HG02938 (cell line): ENCODE results near the gene CFAP65.

Source experiments
- ATAC-seq: cut with Tn5 transposase; IDR thresholded peaks from one replicate; pipeline ENCODE4 v1.9.1; 2021; ENCODE audit warnings: mild to moderate bottlenecking, moderate library complexity; ENCODE audit not compliant: unreplicated experiment

The CFAP65 gene

GRCh38 chr2:218979846-218980734 lies 61.2 kb downstream of the CFAP65 start:
- peak; percentile 82 for ATAC-seq

DNA sequence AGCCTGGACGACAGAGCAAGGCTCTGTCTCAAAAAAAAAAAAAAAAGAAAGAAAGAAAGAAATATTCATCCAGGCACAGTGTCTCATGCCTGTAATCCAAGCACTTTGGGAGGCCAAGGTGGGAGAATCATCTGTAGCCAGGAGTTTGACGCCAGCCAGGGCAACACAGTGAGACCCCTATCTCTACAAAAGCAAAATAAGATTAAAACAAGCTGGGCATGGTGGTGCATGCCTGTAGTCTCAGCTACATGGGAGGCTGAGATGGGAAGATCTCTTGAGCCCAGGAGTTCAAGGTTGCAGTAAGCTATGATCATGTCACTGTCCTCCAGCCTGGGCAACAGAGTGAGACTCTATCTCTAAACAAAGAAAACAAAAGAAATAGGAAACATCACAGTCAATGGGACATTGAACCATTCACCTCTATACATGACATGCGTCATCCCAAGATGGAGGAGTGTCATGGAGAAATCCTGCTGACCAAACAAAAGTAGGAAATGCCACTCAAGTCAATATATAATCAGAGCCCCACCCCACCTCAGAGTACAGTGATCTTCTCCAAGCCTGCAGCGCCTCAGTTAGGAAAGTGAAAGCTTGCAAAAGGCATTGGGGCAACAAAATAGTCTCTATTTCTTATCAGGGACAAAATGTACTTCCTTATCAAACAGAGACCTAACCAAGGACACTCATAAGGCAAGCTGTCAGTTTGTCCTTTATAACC lies 66.1 kb downstream of the CFAP65 start:
- ATAC-seq: no peak

DNA sequence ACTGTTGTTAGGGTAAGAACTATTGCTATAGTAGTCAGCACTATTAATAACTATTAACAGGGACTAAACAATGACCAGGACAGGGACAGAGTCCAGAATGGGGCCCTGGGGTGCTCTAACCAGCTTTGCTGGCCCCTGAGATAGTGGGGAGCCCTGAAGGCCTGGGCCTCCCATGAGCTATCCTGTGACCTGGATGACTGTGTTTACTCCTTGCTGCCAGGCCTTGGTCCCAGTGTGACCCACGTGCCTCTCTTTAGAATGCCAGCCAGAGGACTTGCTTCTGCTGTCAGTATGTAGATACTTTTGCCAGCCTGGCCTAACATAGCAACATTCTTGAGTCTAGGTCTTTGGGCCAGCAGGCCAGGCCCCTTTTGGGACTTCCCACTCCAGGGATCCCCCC lies 70.4 kb downstream of the CFAP65 start:
- ATAC-seq: no peak

GRCh38 chr2:218964041-218964771 lies 77.1 kb downstream of the CFAP65 start:
- ATAC-seq: no peak

DNA sequence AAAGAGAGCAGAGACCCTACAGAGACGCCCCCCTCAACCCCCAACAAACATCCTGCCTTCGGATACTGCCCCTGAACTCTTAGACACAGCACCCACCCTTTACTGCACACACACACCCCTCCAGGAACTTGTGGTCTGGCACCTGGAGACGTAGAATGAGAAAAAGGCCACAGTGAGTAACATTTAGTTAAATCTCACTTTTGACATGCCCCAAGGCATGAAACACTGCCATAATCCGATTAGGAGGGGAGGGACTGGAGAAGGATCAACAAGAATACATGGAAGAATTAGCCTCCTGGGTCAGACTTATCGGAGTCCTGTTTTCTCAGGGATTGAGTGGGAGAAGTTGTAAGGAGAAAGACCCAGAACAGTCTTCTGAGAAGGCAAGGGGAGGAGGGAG lies 77.7 kb downstream of the CFAP65 start:
- no peak for ATAC-seq

- ATAC-seq: no peak
Measured at GRCh38 chr2:218962859-218963492, 78.3 kb downstream of the CFAP65 start.

DNA sequence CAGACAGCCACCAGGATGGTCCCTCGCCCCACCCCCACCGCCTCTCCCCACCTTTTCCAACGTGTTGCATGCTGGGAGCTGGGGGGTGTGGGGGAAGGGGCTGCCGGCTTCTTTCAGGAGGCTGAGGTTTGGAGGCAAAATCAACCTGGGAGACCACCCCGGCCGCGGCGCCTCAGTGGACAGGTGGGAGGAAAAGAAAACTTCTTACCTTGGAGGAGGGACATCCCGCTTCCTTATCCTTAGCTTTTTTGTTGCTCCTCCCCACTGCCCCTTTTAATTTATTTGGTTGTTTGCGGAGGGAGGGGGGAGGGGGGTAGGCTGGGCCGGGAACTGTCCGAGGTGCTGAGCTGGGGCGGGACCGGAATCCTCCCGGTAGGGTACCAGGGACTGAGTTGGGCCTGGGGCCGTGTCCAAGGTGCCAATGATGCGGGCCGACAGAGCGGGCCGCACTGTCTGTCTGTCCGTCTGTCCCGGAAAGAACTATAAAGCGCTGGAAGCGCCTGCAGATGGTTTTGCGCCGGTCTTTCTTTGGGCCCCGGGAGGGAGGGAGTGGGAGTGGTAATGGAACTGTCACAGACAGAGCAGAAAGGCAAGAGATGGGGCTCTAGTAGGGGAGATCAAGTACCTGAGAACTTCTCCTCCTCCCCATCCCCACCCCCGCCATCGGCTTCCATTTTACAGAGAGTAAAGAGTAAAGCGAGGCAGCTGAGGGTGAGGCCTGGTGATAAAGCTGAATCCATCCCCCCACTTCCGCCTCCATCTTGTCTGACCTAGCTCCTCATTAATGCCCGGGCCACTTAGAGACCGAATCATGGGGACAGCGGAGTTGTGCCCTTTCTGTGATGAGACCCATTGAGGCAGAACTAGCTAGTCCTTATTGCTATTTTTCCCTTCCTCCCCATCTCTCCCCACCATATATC lies 79.4 kb downstream of the CFAP65 start:
- ATAC-seq: no peak

GRCh38 chr2:218961229-218961628 lies 80.1 kb downstream of the CFAP65 start:
- ATAC-seq: no peak

- no peak for ATAC-seq
Measured at GRCh38 chr2:218960309-218961165, 80.8 kb downstream of the CFAP65 start.

DNA sequence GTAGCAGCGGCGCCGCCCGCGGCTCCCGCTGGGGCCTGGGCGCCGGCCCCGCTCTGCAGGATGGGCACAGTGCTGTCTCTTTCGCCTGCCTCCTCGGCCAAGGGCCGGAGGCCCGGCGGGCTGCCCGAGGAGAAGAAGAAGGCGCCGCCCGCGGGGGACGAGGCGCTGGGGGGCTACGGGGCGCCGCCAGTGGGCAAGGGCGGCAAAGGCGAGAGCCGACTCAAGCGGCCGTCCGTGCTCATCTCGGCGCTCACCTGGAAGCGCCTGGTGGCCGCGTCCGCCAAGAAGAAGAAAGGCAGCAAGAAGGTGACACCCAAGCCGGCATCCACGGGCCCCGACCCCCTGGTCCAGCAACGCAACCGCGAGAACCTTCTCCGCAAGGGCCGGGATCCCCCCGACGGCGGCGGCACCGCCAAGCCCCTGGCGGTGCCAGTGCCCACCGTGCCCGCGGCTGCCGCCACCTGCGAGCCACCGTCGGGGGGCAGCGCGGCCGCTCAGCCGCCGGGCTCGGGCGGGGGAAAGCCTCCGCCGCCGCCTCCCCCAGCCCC lies 81.5 kb downstream of the CFAP65 start:
- no peak for ATAC-seq

GRCh38 chr2:218959141-218959731 lies 82.1 kb downstream of the CFAP65 start, which contains the start of gene CDK5R2:
CDK5R2 (plus strand) TSS chr2:218959666; CDS start chr2:218959821, 155 bp downstream.
- ATAC-seq: peak; percentile 85

GRCh38 chr2:218958276-218958675 lies 83.0 kb downstream of the CFAP65 start:
- no peak for ATAC-seq

DNA sequence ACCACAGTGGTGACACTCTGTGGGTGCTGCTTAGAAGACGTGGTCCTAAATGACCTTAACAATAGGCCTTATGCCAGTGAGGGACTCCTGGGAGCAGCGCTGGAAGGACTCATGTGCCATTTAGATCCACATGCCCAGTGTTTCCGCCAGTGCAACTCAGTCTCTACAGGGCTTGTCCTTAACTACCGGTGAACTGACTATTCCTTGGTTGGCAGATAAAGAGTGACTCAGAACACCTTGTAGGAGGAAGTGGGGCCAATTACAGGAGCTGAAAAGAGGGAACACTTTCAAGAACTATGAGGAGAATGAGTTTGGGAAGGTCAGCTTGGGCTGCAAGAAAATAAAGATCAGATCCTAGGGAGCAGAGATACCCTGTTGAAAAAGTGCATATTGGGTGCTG lies 83.6 kb downstream of the CFAP65 start:
- no peak for ATAC-seq

DNA sequence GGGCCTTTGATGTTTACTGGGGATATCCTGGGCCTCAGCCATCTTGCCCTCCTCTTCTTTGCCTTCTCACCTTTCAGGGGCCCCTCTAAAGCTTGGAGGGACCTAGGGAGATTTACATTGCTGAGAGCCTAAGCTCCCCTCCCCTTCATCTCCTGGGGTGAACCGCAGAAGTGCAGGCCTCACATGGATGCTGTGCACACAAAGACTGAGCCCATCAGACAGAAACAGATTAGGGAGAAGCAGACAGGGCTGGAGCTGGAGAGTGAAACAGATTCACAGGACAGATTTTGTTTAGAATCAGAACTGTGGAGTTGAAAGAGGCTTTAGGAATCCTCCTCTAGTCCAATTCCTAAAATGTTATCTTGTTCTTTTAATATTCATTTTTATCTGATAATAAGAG lies 85.3 kb downstream of the CFAP65 start:
- ATAC-seq: no peak

DNA sequence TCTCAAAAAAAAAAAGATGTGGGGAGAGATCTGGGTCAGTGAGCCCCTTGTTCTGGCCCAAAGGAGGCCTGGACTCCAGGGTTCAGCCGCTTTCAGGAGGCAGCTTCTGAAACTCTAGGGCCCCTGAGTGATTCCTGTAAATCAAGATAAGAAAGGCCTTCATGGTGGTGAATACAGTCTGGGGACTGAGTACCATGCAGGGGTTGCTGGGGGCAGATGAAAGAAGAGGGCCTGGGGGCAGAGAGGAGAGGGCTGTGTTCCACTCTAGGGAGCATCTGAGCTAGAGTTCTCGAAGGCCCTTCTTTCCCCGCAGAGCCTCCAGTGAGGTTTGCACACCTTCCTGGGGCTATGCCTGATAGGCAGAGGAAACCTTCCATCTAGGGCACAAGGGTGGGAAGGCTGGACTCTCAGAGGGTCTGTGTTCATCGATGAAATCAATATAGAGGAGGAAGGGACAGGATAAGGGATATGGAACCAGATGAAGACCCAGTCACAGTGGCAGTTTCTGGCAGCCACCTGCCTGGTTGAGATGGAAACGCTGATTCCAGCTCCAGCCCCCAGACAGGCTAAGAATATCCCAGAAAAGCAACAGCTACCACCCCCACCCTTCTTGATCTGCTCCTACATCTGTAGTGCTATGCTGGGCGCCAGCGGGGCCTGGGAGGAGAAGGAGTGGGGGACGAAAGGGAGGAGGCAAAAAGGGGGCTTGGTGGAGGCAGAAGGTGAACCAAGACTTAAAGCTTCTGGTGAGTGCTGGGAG lies 86.6 kb downstream of the CFAP65 start:
- ATAC-seq: no peak

DNA sequence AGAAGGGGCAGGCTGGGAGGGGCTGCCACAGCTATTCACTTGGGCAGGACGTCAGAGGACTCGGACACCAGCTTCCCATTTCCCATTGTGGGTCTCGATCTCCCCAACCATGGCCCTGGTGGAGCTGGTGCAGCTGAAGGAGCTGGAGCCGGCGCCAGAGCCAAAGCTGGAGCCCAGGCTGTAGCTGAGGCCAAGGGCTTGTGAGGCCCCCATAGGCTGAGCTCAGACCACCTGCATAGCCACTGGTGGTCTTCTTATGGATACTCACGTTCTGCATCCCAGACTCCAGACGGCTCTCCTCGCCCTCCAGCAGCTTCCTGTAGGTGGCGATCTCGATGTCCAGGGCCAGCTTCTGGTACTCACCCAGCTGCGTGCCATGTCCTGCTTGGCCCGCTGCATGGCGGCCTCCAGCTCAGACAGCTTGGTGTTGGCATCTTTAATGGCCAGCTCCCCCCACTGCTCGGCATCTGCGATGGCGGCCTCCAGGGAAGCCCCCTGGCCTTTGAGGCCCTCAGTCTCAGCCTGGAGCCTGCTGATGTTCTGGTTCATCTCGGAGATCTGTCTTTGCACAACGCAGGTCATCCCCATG lies 87.9 kb downstream of the CFAP65 start:
- ATAC-seq: no peak
